Caki2 (cell line): Measurements from ENCODE around the gene ZNF575. TPM values are rescaled to one million over a fixed set of nuclear protein-coding genes. Genes with fewer than 3 reads are reported as not detected.

Experiments
- DNase-seq: peaks from one replicate; pipeline ENCODE4 v3.0.0-alpha.2; 2015; ENCODE audit warnings: low read depth
- in situ Hi-C: cut with HindIII; loops from 2 replicates; pipeline ENCODE4 v1.10.0; 2016; ENCODE audit warnings: low sequenced_read_pairs, low pct_unique_long_range_greater_than_20kb, mixed read lengths
- total RNA-seq: library from RNA; depleted of rRNA; stranded (reverse); fragments of >200 nt; shearing (Covaris generic); gene quantifications from 2 replicates; pipeline ENCODE4 v1.2.3, GENCODE V29; 2014; ENCODE audit warnings: low replicate concordance; rRNA removed

Gene ZNF575
- total RNA-seq = not detected in 2 replicates

- in situ Hi-C loops = loop anchor here (25.0 kb wide), 1 partner anchor 96 kb away; no protein-coding TSS in a partner anchor
- peak; percentile 100 for DNase-seq
These were observed at the start of gene ZNF575 for GRCh38 chr19:43532962-43533545. Gene ZNF575, plus strand, starts transcription at chr19:43533188. Its CDS starts 1,235 bp downstream, at chr19:43534423.

- DNase-seq = no peak
- in situ Hi-C loops = no loop called here
These were observed 49.7 kb upstream of the ZNF575 start for GRCh38 chr19:43483281-43483680.

- no peak for DNase-seq
- in situ Hi-C loops = no loop called here
These were observed 47.0 kb upstream of the ZNF575 start for GRCh38 chr19:43485951-43486350.

- DNase-seq = no peak
- in situ Hi-C loops = no loop called here
These were observed 46.6 kb upstream of the ZNF575 start for GRCh38 chr19:43486412-43486811.

DNA sequence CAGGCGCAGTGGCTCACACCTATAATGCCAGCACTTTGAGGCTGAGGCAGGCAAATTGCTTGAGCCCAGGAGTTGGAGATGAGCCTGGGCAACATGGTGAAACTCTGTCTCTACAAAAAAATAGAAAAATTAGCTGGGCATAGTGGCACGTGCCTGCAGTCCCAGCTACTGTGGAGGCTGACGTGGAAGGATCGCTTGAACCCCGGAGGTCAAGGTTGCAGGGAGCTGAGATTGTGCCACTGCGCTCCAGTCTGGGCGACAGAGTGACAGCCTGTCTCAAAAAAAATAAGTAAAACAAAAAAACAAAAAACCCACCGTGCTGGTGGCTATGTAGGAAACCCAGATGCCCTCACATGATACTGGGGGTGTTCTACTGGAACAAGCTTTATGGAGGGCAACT lies 44.8 kb upstream of the ZNF575 start:
- no peak for DNase-seq
- in situ Hi-C loops = no loop called here

DNA sequence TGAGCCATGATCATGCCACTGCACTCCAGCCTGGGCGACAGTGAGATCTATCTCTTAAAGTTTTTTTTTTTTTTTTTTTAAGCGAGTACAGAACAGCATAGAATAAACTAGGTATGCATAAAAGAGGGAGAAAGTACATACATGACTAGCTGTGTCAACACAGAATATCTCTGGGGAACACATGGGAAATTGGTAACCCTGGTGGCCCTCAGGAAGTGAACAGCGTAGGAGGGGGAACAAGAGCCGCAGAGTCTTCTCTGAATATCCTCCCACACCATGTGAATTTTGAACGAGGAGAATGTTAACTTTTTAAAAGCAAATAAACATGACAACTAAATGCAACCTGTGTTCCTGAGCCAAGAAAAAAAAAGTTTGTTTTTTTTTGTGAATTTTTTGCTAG lies 43.7 kb upstream of the ZNF575 start:
- no peak for DNase-seq
- in situ Hi-C loops = no loop called here

DNA sequence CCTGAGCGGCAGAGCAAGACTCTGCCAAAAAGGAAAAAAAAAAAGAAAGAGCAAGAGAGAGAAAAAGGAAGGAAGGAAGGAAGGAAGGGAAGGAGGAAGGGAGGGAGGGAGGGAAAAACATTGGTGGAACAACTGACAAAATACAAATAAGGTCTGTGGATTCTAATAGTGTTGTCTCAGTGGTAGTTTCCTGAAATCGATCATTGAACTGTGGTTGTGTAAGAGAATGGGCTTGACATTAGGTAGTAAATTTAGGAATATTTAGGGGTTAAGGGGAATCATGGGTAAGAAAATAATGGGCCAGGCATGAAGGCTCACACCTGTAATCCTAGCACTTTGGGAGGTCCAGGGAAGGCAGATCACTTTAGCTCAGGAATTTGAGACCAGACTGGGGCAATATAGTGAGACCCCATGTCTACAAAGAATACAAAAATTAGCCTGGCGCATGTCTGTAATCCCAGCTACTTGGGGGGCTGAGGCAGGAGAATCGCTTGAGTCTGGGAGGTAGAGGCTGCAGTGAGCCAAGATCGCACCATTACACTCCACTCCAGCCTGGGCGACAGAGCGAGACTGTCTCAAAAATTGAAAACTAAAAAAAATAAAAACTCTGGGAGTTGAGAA lies 42.9 kb upstream of the ZNF575 start:
- DNase-seq = no peak
- in situ Hi-C loops = no loop called here

- DNase-seq = no peak
- in situ Hi-C loops = no loop called here
These were observed 42.2 kb upstream of the ZNF575 start for GRCh38 chr19:43490759-43491158.

DNA sequence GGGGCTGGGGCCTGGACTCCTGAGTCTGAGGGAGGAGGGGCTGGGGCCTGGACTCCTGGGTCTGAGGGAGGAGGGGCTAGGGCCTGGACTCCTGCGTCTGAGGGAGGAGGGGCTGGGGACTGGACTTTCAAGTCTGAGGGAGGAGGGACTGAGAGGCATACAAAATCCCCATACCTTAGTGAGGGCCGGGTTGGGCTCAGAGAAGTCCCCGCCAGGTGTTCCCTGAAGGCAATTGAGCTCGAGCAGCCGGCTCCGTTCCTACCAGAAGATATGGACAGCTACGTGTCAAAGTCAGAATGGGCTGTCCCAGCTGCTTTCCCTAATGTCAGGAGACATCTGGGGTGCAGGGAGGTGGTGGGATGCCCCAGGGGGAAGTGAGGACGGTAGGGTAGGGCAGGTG lies 37.9 kb upstream of the ZNF575 start:
- in situ Hi-C loops = no loop called here
- DNase-seq = no peak

DNA sequence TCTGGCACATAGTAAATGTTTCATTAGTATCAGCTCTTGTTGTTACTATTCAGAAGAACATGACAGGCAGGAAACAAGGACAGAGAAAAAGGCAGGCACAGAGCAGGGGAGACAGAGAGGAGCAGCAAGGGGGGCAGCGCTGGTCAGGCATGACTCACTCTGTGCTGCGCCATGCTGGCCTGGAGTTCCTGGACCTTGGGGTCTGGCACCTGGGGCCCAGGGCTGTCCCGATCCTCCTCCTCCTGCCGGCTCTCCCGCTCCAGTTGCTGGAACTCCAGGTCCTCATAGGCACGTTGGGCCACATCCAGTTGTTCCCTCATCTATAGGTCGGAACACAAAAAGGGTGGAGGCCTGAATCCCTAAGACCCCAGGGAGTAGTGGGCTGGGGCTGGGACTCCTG lies 36.0 kb upstream of the ZNF575 start:
- no peak for DNase-seq
- in situ Hi-C loops = no loop called here

DNA sequence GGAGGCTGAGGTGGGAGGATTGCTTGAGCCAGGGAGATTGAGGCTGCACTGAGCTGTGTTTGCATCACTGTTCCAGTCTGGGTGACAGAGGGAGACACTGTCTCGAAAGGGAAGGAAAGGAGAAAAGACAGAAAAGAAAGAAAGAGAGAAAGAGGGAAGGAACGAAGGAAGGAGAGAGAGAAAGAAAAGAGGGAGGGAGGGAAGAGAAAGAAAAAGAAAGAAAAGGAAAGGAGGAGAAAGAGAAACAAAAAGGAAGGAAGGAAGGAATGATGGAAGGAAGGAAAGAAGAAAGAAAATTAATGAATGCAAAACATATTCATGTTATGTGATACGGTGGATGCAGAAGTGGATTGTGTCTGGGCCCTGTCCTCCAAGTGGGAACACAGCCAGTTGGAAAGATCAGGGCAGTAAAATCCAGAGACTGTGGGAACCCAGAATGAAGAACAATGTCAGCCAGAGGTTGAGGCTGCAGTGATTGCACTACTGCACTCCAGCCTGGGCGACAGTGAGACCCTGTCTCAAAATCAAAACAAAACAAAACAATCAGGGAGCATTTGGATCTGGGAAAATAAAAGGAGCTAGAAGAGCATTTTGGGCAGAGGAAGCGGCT lies 34.6 kb upstream of the ZNF575 start:
- no peak for DNase-seq
- in situ Hi-C loops = no loop called here

- DNase-seq = no peak
- in situ Hi-C loops = no loop called here
These were observed 33.9 kb upstream of the ZNF575 start for GRCh38 chr19:43499042-43499441.

DNA sequence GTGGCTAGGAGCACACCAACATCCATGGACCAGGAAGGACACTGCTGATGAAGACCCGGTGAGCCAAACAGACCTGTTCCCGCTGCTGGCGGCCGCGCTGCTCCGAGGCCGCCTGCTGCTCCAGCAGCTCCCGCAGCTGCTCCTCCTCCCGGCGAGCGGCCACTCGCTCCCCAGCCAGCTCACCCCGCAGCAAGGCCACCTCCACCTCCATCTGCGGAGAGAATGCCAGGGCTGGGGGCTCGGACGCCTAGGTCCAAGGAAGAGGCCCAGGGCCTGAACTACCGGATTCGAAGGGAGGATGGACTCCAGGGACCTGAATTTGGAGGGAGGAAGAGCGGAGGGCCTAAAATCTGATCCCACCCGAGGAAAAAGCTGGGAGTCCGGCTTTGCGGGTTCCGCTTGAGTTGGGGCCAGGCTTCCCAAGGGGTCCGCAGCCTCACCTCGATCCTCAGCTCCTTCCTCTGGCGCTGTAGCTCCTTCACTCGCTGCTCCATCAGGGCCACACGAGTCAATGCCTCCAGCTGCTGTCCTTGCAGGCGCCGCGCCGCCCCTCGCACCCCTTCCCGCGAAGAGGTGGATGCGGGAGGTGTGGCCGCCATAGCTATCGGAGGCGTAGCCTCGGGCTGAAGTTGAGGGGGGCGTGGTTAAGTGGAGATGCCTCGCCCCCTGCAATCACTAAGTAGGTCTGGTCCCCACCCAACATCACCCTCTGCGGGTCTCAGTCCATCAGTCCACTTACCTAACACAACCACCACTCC lies 31.1 kb upstream of the ZNF575 start:
- no peak for DNase-seq
- in situ Hi-C loops = no loop called here

GRCh38 chr19:43502419-43502976 lies 30.5 kb upstream of the ZNF575 start:
- no peak for DNase-seq
- in situ Hi-C loops = no loop called here

GRCh38 chr19:43503501-43504425 lies 29.2 kb upstream of the ZNF575 start:
- DNase-seq = peak; percentile 92
- in situ Hi-C loops = no loop called here

DNA sequence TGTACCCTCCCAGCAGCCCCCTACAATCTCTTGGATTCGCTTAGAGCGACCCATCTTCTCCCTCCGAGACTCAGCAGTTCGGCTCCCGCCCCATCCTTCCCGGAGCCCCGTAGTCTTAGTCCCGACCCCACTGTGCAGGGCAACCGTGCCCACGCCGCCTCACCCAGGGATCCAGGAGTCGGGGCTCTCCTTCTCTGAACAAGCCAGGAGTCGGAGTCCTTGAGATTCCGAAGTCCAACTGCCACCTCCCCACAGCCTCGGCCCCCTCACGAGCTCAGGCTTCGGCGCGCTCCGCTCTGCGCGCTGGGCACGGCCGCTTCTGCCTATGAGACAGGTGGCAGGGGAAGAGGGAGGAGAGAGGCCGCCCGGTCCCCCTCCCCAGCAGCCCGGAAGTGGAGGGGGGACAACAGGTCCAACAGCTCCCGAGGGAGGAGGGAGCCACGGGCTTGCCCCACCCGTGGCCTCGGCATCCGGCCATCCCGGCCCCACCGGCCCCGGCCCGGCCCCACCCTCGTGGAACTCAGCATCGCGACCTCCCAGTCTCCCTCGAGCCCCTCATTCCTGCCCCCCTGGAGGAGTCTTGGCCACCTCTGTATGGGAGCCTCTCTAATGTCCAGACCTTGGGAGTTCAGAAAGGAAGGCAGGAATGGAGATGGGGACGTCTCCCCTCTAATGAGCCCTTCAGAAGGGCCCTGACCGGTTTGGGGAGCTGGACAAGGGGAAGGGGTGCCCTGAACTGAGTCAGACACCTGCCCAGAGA lies 28.4 kb upstream of the ZNF575 start, which contains the start of gene PHLDB3:
Gene PHLDB3 (minus strand): TSS at position 321 of the 760 bp plus-strand sequence. CDS start 628 bp downstream, outside the sequence.
- in situ Hi-C loops = no loop called here
- peak; percentile 68 for DNase-seq

DNA sequence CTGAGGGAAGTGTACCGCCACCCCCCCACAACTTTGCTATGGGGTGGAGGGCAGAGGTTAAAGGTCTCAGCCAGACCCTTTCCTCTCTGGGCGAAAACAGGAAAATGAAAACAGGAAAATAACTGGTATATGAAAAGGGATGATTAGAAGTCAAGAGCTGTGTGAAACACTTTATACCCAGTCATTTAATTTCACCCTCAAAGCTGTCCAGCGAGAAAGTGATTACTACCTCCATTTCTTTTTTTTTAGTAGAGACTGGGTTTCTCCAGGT lies 27.9 kb upstream of the ZNF575 start:
- in situ Hi-C loops = no loop called here
- DNase-seq = no peak
